ENCODE results near the gene TRIM2. TPM values are rescaled to one million over a fixed set of nuclear protein-coding genes. Genes with fewer than 3 reads are reported as not detected.

TRIM2 gene
- total and polyA plus RNA-seq, 4 donors, result 3.4 to 15.5 (median 8.9) TPM

GRCh38 chr4:153345012-153345981 lies 141.1 kb downstream of the TRIM2 start (continued):
- no peak for TF ChIP-seq ZBTB33 (IDR thresholded peaks at IDR 0.05)
- TF ChIP-seq SP1 (IDR thresholded peaks at IDR 0.05), result no peak
- TF ChIP-seq RAD21 (IDR thresholded peaks at IDR 0.05), result peak; percentile 48 to 63
- no peak for TF ChIP-seq JUND (IDR thresholded peaks at IDR 0.05)
- TF ChIP-seq YY1 (IDR thresholded peaks at IDR 0.05), result peak; percentile 27
- no peak for TF ChIP-seq HNF4G (IDR thresholded peaks at IDR 0.05)

GRCh38 chr4:153346031-153346430 lies 141.8 kb downstream of the TRIM2 start:
- Histone ChIP-seq H3K36me3 (ENCODE audit: control insufficient read depth in 4 of 4, insufficient read depth in 3 of 4, low read depth in 1 of 4, low read length in 3 of 4) (no peaks in the 10 kb centered on the region), H3K9ac (ENCODE audit: low read depth in 1 of 2, low read length in 2 of 2) (no peak overlapping the region), H3K27ac (ENCODE audit: low read depth in 1 of 2, low read length in 2 of 2) (no peak overlapping the region), H3K9me3 (ENCODE audit: control insufficient read depth in 4 of 4, low read length in 3 of 4) (no peaks in the 10 kb centered on the region), H3K4me3 (ENCODE audit: low read depth in 1 of 3, low read length in 3 of 3) (no peak overlapping the region), H3K4me1 (ENCODE audit: control insufficient read depth in 4 of 4, insufficient read depth in 4 of 4, low read length in 3 of 4) (peaks cover 1 to 21% (median 12%) of the 10 kb centered on the region in 4 donors), H3K27me3 (ENCODE audit: control insufficient read depth in 4 of 4, insufficient read depth in 4 of 4, low read length in 3 of 4) (no peaks in the 10 kb centered on the region)
- no peak for TF ChIP-seq GABPA (IDR thresholded peaks at IDR 0.05 in 1 of 2, conservative IDR thresholded peaks at IDR 0.05 in 1 of 2)
- no peak for TF ChIP-seq CTCF (IDR thresholded peaks at IDR 0.05; ENCODE audit: low read depth, low read length, missing input control)
- no peak for TF ChIP-seq SP1 (IDR thresholded peaks at IDR 0.05)
- no peak for TF ChIP-seq RXRA (IDR thresholded peaks at IDR 0.05)
- TF ChIP-seq EGR1 (IDR thresholded peaks at IDR 0.05; ENCODE audit: low read depth in 2 of 2), result no peak
- no peak for TF ChIP-seq FOXA1 (IDR thresholded peaks at IDR 0.05)
- TF ChIP-seq RAD21 (IDR thresholded peaks at IDR 0.05), result no peak
- no peak for TF ChIP-seq FOXA2 (IDR thresholded peaks at IDR 0.05)
- no peak for TF ChIP-seq HNF4G (IDR thresholded peaks at IDR 0.05)
- no peak for TF ChIP-seq REST (IDR thresholded peaks at IDR 0.05)
- no peak for TF ChIP-seq MAX (IDR thresholded peaks at IDR 0.05)
- WGBS, result 34% methylated on average over 2 of the region's 2 CpGs
- DNase-seq (ENCODE audit: low spot score), result no peak

Measured in liver (tissue), 9 donors.